K562 (cell line): ENCODE measurements around the gene SAMM50. TPM values are rescaled to one million over a fixed set of nuclear protein-coding genes. Genes with fewer than 3 reads are reported as not detected.

Source experiments
- ETV1 ChIP-seq: fragments of 450-650 bp; conservative IDR thresholded peaks from 2 replicates; pipeline ENCODE4 v1.6.1; 2016; ENCODE audit warnings: missing genetic modification characterization, control low read depth, low read depth, missing compliant biosample characterization
- FUS ChIP-seq: fragments of 200-400 bp; formaldehyde crosslinking; optimal IDR thresholded peaks from 2 replicates; pipeline ENCODE3; 2017; ENCODE audit warnings: low read depth, low read length
- GTF2F1 ChIP-seq: IDR thresholded peaks from 2 replicates; pipeline ENCODE4 v1.6.1; 2011; ENCODE audit warnings: low read depth, low read length, improper control_type of control experiment
- HDGF ChIP-seq: fragments of 450-650 bp; IDR thresholded peaks from 2 replicates; pipeline ENCODE4 v1.6.1; 2016
- JUN ChIP-seq, 2 experiments: sonication (generic) in 1 of 2; formaldehyde crosslinking in 1 of 2; IDR thresholded peaks; 2 replicates each; pipeline versions ENCODE4 v1.6.1 to v1.8.0; 2012 to 2022; ENCODE audit warnings: borderline replicate concordance in 2 of 2, mild to moderate bottlenecking in 2 of 2, improper control_type of control experiment in 1 of 2, low read depth in 1 of 2, low read length in 1 of 2, missing genetic modification reagents in 1 of 2
- MNT ChIP-seq, 2 experiments: fragments of 450-650 bp; conservative IDR thresholded peaks; 2 replicates each; pipeline ENCODE4 v1.6.1; 2017; ENCODE audit warnings: mild to moderate bottlenecking in 2 of 2, moderate library complexity in 2 of 2
- NCOA2 ChIP-seq, 2 experiments: fragments of 450-650 bp; IDR thresholded peaks; 2 replicates each; pipeline ENCODE4 v1.6.1; 2018; ENCODE audit warnings: mild to moderate bottlenecking in 2 of 2, moderate library complexity in 1 of 2; ENCODE audit not compliant: partially characterized antibody in 2 of 2
- PATZ1 ChIP-seq: fragments of 250-450 bp; sonication (Bioruptor Pico); IDR thresholded peaks from 2 replicates; pipeline ENCODE4 v1.5.0; 2020; ENCODE audit warnings: mild to moderate bottlenecking, borderline replicate concordance
- PHF8 ChIP-seq: fragments of 200-600 bp; sonication (generic); IDR thresholded peaks from 2 replicates; pipeline ENCODE4 v1.6.1; 2012; ENCODE audit warnings: mixed run types, mild to moderate bottlenecking, inconsistent platforms, low read length, moderate library complexity, borderline replicate concordance
- RAD21 ChIP-seq, 2 experiments: fragments of 250-450 bp in 1 of 2; fragments of 450-650 bp in 1 of 2; sonication (Bioruptor Pico) in 1 of 2; formaldehyde crosslinking in 1 of 2; IDR thresholded peaks in 1 of 2; conservative IDR thresholded peaks in 1 of 2; 2 replicates each; pipeline versions ENCODE4 v1.4.0 to v1.8.0; 2020 to 2022; ENCODE audit warnings: mild to moderate bottlenecking in 2 of 2, moderate library complexity in 1 of 2
- SP1 ChIP-seq: sonication (generic); formaldehyde crosslinking; IDR thresholded peaks from 2 replicates; pipeline ENCODE4 v1.8.1; 2022; ENCODE audit warnings: mild to moderate bottlenecking, missing genetic modification reagents
- TOE1 ChIP-seq, 2 experiments: fragments of 450-650 bp in 1 of 2; sonication (generic) in 1 of 2; formaldehyde crosslinking in 1 of 2; IDR thresholded peaks; 2 replicates each; pipeline versions ENCODE4 v1.7.1 to v1.8.0; 2016 to 2022; ENCODE audit warnings: borderline replicate concordance in 2 of 2, mild to moderate bottlenecking in 2 of 2, antibody characterized with exemption in 1 of 2, inconsistent platforms in 1 of 2, low read depth in 1 of 2, missing genetic modification reagents in 1 of 2, moderate library complexity in 1 of 2
- YY1 ChIP-seq, 3 experiments: IDR thresholded peaks; 2 replicates each; pipeline ENCODE4 v1.6.1; 2011; ENCODE audit warnings: low read length in 2 of 3, mild to moderate bottlenecking in 2 of 3, moderate library complexity in 2 of 3, borderline replicate concordance in 1 of 3, control low read depth in 1 of 3, low read depth in 1 of 3; ENCODE audit not compliant: insufficient read depth in 3 of 3, insufficient replicate concordance in 2 of 3, control insufficient read depth in 1 of 3, insufficient read length in 1 of 3; ENCODE audit errors: extremely low read depth in 1 of 3
- ZBTB2 ChIP-seq: fragments of 450-650 bp; IDR thresholded peaks from 2 replicates; pipeline ENCODE4 v1.6.1; 2016; ENCODE audit warnings: antibody characterized with exemption
- ZC3H11A ChIP-seq: IDR thresholded peaks from 2 replicates; pipeline ENCODE4 v1.6.1; 2012; ENCODE audit warnings: low read depth, low read length, improper control_type of control experiment
- ZNF263 ChIP-seq: sonication (generic); formaldehyde crosslinking; IDR thresholded peaks from 2 replicates; pipeline ENCODE4 v1.8.0; 2022; ENCODE audit warnings: mild to moderate bottlenecking, missing genetic modification reagents, borderline replicate concordance
- polyA plus RNA-seq, 8 experiments: library from polyadenylated mRNA; depleted of rRNA in 4 of 8; stranded (reverse) in 5 of 8; unstranded in 3 of 8; fragments of >200 nt; fragmentation: Nextera tagmentation in 2 of 8; fragmentation: Illumina TruSeq in 1 of 8; extraction: Ambion mirVana in 2 of 8; extraction: Trizol in 1 of 8; gene quantifications; 2 replicates each; pipeline versions ENCODE4 v1.2.1 to v1.2.3, GENCODE V29; 2011 to 2014; ENCODE audit warnings: inconsistent platforms in 1 of 8, missing spikeins in 1 of 8
- total RNA-seq, 7 experiments: library from RNA; depleted of rRNA in 6 of 7; stranded (reverse); fragments of >200 nt in 6 of 7; fragmentation: Illumina TruSeq in 2 of 7; extraction: Trizol in 2 of 7; gene quantifications; 2 replicates each; pipeline versions ENCODE4 v1.2.1 to v1.2.3, GENCODE V29; 2011 to 2021; ENCODE audit warnings: low replicate concordance in 1 of 7
- TF ChIP-seq, protein P1 (sequence below): fragments of 250-450 bp; sonication (Bioruptor Pico); IDR thresholded peaks from 2 replicates; pipeline ENCODE4 v1.4.0; 2020

SAMM50 gene
- total and polyA plus RNA-seq, 9 of the 15 experiments (the other 6 are each of a cell fraction or from before 2014, with no cell fraction given): 14.6 to 49.3 (median 38.1) TPM

- TF ChIP-seq ETV1: no peak
- no peak for TF ChIP-seq MNT (conservative IDR thresholded peaks at IDR 0.05)
- peak; percentile 77; the same call in 1 of the 2 replicates for TF ChIP-seq ZBTB2
- TF ChIP-seq RAD21 (CRISPR knock-in tag; conservative IDR thresholded peaks at IDR 0.05 in 1 of 2, IDR thresholded peaks at IDR 0.05 in 1 of 2): no peak
- no peak for TF ChIP-seq JUN (IDR thresholded peaks at IDR 0.05; ENCODE audit: borderline replicate concordance, low read depth, low read length)
- TF ChIP-seq JUN (CRISPR knock-in tag; IDR thresholded peaks at IDR 0.05; ENCODE audit: borderline replicate concordance): no peak
- TF ChIP-seq FUS: no peak
- TF ChIP-seq HDGF: peak; percentile 80
- no peak for TF ChIP-seq YY1 (IDR thresholded peaks at IDR 0.05; ENCODE audit: borderline replicate concordance in 1 of 3, control insufficient read depth in 1 of 3, extremely low read depth in 1 of 3, insufficient read depth in 3 of 3, insufficient read length in 1 of 3, insufficient replicate concordance in 2 of 3, low read depth in 1 of 3, low read length in 2 of 3)
- no peak for TF ChIP-seq PHF8
- no peak for TF ChIP-seq ZC3H11A
- TF ChIP-seq ZNF263 (CRISPR knock-in tag): no peak; the same call in 1 of the 2 replicates
- TF ChIP-seq SP1: no peak
- TF ChIP-seq, protein P1, sequence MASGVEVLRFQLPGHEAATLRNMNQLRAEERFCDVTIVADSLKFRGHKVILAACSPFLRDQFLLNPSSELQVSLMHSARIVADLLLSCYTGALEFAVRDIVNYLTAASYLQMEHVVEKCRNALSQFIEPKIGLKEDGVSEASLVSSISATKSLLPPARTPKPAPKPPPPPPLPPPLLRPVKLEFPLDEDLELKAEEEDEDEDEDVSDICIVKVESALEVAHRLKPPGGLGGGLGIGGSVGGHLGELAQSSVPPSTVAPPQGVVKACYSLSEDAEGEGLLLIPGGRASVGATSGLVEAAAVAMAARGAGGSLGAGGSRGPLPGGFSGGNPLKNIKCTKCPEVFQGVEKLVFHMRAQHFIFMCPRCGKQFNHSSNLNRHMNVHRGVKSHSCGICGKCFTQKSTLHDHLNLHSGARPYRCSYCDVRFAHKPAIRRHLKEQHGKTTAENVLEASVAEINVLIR: peak; percentile 10; the same call in 1 of the 2 replicates
- TF ChIP-seq GTF2F1: no peak
- no peak for TF ChIP-seq NCOA2 (IDR thresholded peaks at IDR 0.05; ENCODE audit: partially characterized antibody in 2 of 2)
- TF ChIP-seq PATZ1 (CRISPR knock-in tag): no peak
- TF ChIP-seq TOE1 (IDR thresholded peaks at IDR 0.05; ENCODE audit: borderline replicate concordance): peak; percentile 60; the same call in 1 of the 2 replicates
- TF ChIP-seq TOE1 (CRISPR knock-in tag; IDR thresholded peaks at IDR 0.05; ENCODE audit: borderline replicate concordance, low read depth): no peak
Measured at GRCh38 chr22:43969021-43969878, 14.0 kb downstream of the SAMM50 start (continued).
